Endothelial cell of umbilical vein (primary cell): ENCODE results near the gene ACAD8.

Experiments used
- CTCF ChIP-seq, 2 donors: IDR thresholded peaks; 1 replicate in 1 of 2; 2 replicates in 1 of 2; pipeline ENCODE4 v1.5.1; 2011; ENCODE audit warnings: low read length in 2 of 2, mild to moderate bottlenecking in 2 of 2, moderate library complexity in 2 of 2, control low read depth in 1 of 2, inconsistent platforms in 1 of 2, low read depth in 1 of 2; ENCODE audit not compliant: insufficient read depth in 1 of 2; ENCODE audit errors: extremely low read depth in 1 of 2
- EZH2 ChIP-seq: IDR thresholded peaks from 2 replicates; pipeline ENCODE4 v1.6.1; 2012; ENCODE audit warnings: borderline replicate concordance, low read depth, mild to moderate bottlenecking, moderate library complexity, low read length, inconsistent platforms; ENCODE audit not compliant: severe bottlenecking
- GATA2 ChIP-seq: IDR thresholded peaks from 2 replicates; pipeline ENCODE4 v1.7.0; 2011; ENCODE audit warnings: low read depth, mild to moderate bottlenecking, moderate library complexity, mixed read lengths, low read length; ENCODE audit not compliant: insufficient read length, insufficient read depth
- JUN ChIP-seq: IDR thresholded peaks from 2 replicates; pipeline ENCODE4 v1.6.1; 2011; ENCODE audit warnings: borderline replicate concordance, low read depth; ENCODE audit not compliant: insufficient read length, insufficient read depth
- MYC ChIP-seq: IDR thresholded peaks from one replicate; pipeline ENCODE4 v1.6.1; 2011; ENCODE audit warnings: mild to moderate bottlenecking, low read depth, low read length
- POLR2A ChIP-seq: IDR thresholded peaks from 2 replicates; pipeline ENCODE4 v1.6.1; 2012; ENCODE audit warnings: low read depth, mild to moderate bottlenecking, control low read depth, low read length
- POLR2AphosphoS5 ChIP-seq: IDR thresholded peaks from 2 replicates; pipeline ENCODE4 v1.6.1; 2012; ENCODE audit warnings: low read depth, mild to moderate bottlenecking, control low read depth, low read length, moderate library complexity; ENCODE audit not compliant: insufficient read depth
- TF ChIP-seq, protein P1 (sequence below): IDR thresholded peaks from 2 replicates; pipeline ENCODE4 v1.6.1; 2011; ENCODE audit not compliant: insufficient read depth, insufficient read length

DNA sequence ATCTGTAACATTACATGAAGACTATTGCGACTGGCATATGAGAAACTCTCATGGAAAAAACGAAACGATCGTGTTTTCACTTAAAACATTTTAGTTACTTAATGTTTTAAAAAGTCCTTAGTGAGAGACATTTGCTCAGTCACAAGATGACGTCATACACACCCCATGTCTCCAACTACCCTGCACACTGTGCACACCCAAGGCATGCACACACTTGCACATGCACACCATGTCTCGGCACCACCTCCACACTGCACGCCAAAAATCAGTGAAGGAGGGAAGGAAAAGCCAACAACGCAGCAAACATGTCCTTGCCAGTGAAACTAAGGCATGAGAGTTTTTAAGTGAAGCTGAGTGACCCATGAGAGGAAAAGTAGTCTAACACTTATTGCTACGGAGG is 47.6 kb upstream of the ACAD8 start:
- TF ChIP-seq CTCF (IDR thresholded peaks at IDR 0.05; ENCODE audit: extremely low read depth in 1 of 2, insufficient read depth in 1 of 2, low read depth in 1 of 2, low read length in 2 of 2) (no peak), JUN (no peak), EZH2 (no peak), POLR2AphosphoS5 (no peak), GATA2 (no peak), POLR2A (no peak), MYC (no peak)
- TF ChIP-seq, protein P1, sequence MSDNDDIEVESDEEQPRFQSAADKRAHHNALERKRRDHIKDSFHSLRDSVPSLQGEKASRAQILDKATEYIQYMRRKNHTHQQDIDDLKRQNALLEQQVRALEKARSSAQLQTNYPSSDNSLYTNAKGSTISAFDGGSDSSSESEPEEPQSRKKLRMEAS = no peak
